Kidney epithelial cell (primary cell): ENCODE results near the gene HMG20B. TPM values are rescaled to one million over a fixed set of nuclear protein-coding genes. Genes with fewer than 3 reads are reported as not detected.

Experiments used
- DNase-seq: peaks from one replicate; pipeline ENCODE4 v3.0.0-alpha.2; 2010; ENCODE audit warnings: low read depth
- H3K27me3 ChIP-seq: 2 replicates; pipeline ENCODE4 v1.6.0; 2011; ENCODE audit warnings: low read length; ENCODE audit not compliant: control insufficient read depth, insufficient read depth
- H3K36me3 ChIP-seq: 2 replicates; pipeline ENCODE4 v1.5.1; 2011; ENCODE audit warnings: low read length; ENCODE audit not compliant: control insufficient read depth, insufficient read depth
- H3K4me3 ChIP-seq: 2 replicates; pipeline ENCODE4 v1.5.1; 2011; ENCODE audit warnings: low read depth, mild to moderate bottlenecking, control low read depth, low read length
- total RNA-seq: library from RNA; depleted of rRNA; stranded (reverse); fragments of >200 nt; gene quantifications from 2 replicates; pipeline ENCODE4 v1.2.3, GENCODE V29; 2015
- TF ChIP-seq, protein P1 (sequence below): IDR thresholded peaks from 2 replicates; pipeline ENCODE4 v1.5.1; 2011; ENCODE audit warnings: mild to moderate bottlenecking, moderate library complexity, low read length, control low read depth, inconsistent platforms; ENCODE audit not compliant: insufficient read depth, poor library complexity, severe bottlenecking

Gene HMG20B
- total RNA-seq, 1 donor from 2014 or later = 84.5 TPM

DNA sequence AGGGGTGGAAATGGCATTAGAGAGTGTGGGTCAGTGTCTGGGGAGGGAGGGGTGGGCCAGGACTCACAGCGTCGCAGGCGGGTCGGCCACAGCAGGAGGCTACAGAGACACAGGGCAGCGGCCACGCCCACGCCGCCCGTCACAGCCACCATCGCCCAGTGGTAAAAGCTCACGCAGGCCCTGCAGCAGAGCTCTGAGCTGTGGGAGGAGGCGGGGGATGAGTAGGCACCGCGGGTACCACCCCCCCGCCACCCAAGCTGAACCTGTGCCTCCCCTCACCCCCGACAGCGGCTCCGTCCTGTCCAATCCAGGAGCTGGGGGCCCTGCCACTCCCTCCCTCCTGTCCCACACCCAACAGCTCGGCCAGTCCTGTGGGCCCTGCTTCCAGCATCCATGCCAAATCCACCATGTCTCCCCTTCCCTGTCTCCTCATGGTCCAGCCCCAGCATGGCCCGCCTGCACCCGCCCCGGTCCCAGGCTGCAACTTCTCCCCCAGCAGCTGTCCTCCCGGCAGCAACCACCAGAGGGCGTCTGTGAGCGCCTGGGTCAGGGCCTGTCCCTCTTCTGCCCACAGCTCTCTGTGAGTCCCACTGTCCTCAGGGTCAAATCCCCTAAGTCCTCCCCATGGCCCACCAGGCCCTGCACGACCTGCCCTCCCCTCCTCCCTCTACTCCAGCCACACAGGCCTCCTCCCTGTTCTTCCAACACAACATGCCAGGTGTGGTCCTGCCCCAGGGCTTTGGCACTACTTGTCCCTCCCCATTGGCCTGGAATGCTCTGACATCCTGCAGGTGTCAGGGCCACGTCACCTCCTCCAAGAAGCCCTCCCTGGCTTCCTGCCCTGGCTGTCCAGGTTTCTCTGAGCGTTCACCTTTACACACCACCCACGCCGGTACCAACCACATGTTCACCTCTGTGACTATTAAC, 27.7 kb upstream of the HMG20B start:
- no peak overlapping the region for H3K4me3 ChIP-seq
- peaks cover 2% of the 10 kb centered on the region for H3K36me3 ChIP-seq
- TF ChIP-seq, protein P1, sequence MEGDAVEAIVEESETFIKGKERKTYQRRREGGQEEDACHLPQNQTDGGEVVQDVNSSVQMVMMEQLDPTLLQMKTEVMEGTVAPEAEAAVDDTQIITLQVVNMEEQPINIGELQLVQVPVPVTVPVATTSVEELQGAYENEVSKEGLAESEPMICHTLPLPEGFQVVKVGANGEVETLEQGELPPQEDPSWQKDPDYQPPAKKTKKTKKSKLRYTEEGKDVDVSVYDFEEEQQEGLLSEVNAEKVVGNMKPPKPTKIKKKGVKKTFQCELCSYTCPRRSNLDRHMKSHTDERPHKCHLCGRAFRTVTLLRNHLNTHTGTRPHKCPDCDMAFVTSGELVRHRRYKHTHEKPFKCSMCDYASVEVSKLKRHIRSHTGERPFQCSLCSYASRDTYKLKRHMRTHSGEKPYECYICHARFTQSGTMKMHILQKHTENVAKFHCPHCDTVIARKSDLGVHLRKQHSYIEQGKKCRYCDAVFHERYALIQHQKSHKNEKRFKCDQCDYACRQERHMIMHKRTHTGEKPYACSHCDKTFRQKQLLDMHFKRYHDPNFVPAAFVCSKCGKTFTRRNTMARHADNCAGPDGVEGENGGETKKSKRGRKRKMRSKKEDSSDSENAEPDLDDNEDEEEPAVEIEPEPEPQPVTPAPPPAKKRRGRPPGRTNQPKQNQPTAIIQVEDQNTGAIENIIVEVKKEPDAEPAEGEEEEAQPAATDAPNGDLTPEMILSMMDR = peak; percentile 99
- no peak for DNase-seq
- H3K27me3 ChIP-seq = no peaks in the 10 kb centered on the region

GRCh38 chr19:3545669-3546034, 27.1 kb upstream of the HMG20B start:
- H3K27me3 ChIP-seq = no peaks in the 10 kb centered on the region
- TF ChIP-seq, protein P1 = no peak
- no peak for DNase-seq
- no peak overlapping the region for H3K4me3 ChIP-seq
- peaks cover 2% of the 10 kb centered on the region for H3K36me3 ChIP-seq

- Histone ChIP-seq H3K36me3 (peaks cover 2% of the 10 kb centered on the region), H3K4me3 (no peak overlapping the region), H3K27me3 (no peaks in the 10 kb centered on the region)
- DNase-seq = no peak
- TF ChIP-seq, protein P1 = no peak
Measured at GRCh38 chr19:3546119-3546518, 26.6 kb upstream of the HMG20B start.

- no peak overlapping the region for H3K4me3 ChIP-seq
- DNase-seq = no peak
- H3K36me3 ChIP-seq = peaks cover 2% of the 10 kb centered on the region
- H3K27me3 ChIP-seq = no peaks in the 10 kb centered on the region
- TF ChIP-seq, protein P1 = peak; percentile 65
Measured at GRCh38 chr19:3547301-3547731, 25.4 kb upstream of the HMG20B start.

GRCh38 chr19:3547767-3548282, 24.9 kb upstream of the HMG20B start:
- DNase-seq = no peak
- TF ChIP-seq, protein P1 = no peak
- H3K4me3 ChIP-seq = no peak overlapping the region
- peaks cover 2% of the 10 kb centered on the region for H3K36me3 ChIP-seq
- H3K27me3 ChIP-seq = no peaks in the 10 kb centered on the region
